ENCODE measurements around the gene RBFOX2.
"Not testable (repeated sequence)": the region's sequence is repeated elsewhere in the genome, so short reads cannot be mapped to it uniquely, and the experiment has no call there.

Gene RBFOX2

DNA sequence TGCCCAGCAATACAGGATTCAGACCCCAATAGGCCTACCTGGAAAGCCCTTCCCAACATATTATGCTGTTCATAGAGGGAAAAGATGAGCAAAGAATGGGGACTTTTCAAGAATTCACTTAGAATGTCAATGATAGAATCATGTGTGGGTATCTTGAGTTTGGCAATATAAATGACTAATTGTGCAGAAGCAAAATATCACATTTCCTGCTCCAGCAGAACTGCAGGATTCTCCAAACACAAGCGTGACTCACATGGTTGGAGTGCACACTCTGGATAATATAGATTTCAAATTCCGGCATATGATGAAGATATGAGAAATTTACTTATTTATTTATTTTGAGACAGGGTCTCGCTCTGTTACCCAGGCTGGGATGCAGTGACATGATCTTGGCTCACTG lies 323.5 kb downstream of the RBFOX2 start:
- Histone ChIP-seq H3K9me3 (ENCODE audit: low read length) (no peaks in the 10 kb centered on the region), H3K4me2 (ENCODE audit: low read length) (no peak overlapping the region), H3K9ac (ENCODE audit: low read length) (no peak overlapping the region), H3K9me2 (ENCODE audit: low read depth, low read length) (no peaks in the 10 kb centered on the region), H3K36me3 (ENCODE audit: insufficient read depth, low read length) (no peaks in the 10 kb centered on the region), H3K79me2 (ENCODE audit: insufficient read depth, low read length) (no peaks in the 10 kb centered on the region), H3K27ac (ENCODE audit: low read depth, low read length, poor library complexity, severe bottlenecking) (no peak overlapping the region), H2AFZ (ENCODE audit: low read length) (no peak overlapping the region), H3K4me1 (ENCODE audit: insufficient read depth, low read length, severe bottlenecking) (no peaks in the 10 kb centered on the region), H3K27me3 (ENCODE audit: insufficient read depth, low read length) (no peaks in the 10 kb centered on the region), H4K20me1 (ENCODE audit: insufficient read depth, low read length) (no peaks in the 10 kb centered on the region), H3K4me3 (ENCODE audit: low read depth, low read length, poor library complexity, severe bottlenecking) (no peak overlapping the region), H3F3A (ENCODE audit: insufficient read depth, low read length) (no peaks in the 10 kb centered on the region)
- no peak for TF ChIP-seq EZH2 (IDR thresholded peaks at IDR 0.05; ENCODE audit: borderline replicate concordance, low read length)
- TF ChIP-seq, protein P1, sequence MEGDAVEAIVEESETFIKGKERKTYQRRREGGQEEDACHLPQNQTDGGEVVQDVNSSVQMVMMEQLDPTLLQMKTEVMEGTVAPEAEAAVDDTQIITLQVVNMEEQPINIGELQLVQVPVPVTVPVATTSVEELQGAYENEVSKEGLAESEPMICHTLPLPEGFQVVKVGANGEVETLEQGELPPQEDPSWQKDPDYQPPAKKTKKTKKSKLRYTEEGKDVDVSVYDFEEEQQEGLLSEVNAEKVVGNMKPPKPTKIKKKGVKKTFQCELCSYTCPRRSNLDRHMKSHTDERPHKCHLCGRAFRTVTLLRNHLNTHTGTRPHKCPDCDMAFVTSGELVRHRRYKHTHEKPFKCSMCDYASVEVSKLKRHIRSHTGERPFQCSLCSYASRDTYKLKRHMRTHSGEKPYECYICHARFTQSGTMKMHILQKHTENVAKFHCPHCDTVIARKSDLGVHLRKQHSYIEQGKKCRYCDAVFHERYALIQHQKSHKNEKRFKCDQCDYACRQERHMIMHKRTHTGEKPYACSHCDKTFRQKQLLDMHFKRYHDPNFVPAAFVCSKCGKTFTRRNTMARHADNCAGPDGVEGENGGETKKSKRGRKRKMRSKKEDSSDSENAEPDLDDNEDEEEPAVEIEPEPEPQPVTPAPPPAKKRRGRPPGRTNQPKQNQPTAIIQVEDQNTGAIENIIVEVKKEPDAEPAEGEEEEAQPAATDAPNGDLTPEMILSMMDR (IDR thresholded peaks at IDR 0.05; ENCODE audit: low read length) = no peak

DNA sequence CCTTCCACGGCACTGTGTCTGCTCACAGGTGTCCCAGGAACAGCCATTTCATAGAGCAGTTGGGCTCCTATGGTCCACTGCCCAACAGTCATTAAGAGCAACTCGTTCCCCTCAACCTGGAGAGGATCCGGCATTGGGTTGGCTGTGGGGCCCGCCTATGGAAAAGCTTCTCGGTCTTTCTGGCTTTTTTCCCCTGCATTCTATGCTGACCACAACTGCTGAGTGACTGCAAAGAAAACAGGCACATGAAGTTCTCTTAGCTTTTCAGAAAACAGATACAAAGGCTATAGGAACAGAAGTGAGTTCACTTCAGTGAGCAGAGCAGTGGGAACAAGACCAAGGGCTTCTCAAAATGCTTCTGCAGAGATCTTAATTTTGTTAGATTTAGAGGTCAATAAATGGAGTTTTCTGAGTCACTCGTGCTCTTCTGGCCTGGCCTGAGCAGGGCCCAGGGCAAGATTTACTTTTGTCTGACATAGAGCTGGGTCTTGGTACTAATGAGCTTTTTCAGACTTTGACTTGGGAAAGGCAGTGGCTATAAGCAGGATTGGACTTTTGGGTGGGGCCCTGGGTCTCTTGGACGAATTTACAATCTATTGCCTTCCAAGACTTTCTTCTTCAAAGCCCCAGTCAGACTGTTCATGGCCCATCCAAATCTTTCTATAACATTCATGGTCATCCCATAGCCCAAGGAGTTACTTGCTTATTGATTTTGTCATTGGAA lies 324.6 kb downstream of the RBFOX2 start:
- TF ChIP-seq, protein P1 (IDR thresholded peaks at IDR 0.05; ENCODE audit: low read length) = no peak
- no peak for TF ChIP-seq EZH2 (IDR thresholded peaks at IDR 0.05; ENCODE audit: borderline replicate concordance, low read length)
- H3F3A ChIP-seq (ENCODE audit: insufficient read depth, low read length) = no peaks in the 10 kb centered on the region

DNA sequence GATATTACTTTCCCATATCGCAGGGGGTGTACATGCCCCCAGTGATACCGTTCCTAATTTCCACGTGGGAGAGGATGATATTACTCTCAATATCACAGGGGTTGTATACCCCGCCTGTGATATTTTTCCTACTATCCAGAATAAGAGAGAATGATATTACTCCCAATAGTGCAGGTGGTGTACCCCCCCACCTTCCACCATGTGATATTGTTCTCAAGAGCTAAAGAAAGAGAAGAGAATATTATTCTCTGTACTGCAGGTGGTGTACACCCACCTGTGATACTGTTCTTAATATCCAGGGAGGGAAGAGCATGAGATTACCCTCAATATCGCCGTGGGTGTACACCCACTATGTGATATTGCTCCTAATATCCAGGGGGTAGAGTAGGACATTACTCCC lies 328.8 kb downstream of the RBFOX2 start:
- H3K27ac ChIP-seq (ENCODE audit: low read depth, low read length, poor library complexity, severe bottlenecking); H3K36me3 ChIP-seq (ENCODE audit: insufficient read depth, low read length); H3K4me2 ChIP-seq (ENCODE audit: low read length); H3K9me2 ChIP-seq (ENCODE audit: low read depth, low read length); H3K4me3 ChIP-seq (ENCODE audit: low read depth, low read length, poor library complexity, severe bottlenecking); H3K27me3 ChIP-seq (ENCODE audit: insufficient read depth, low read length); H3K9me3 ChIP-seq (ENCODE audit: low read length); H2AFZ ChIP-seq (ENCODE audit: low read length); H3K9ac ChIP-seq (ENCODE audit: low read length); H4K20me1 ChIP-seq (ENCODE audit: insufficient read depth, low read length); H3F3A ChIP-seq (ENCODE audit: insufficient read depth, low read length); H3K79me2 ChIP-seq (ENCODE audit: insufficient read depth, low read length); H3K4me1 ChIP-seq (ENCODE audit: insufficient read depth, low read length, severe bottlenecking): not testable (repeated sequence)

More for the DNA sequence above, 324.6 kb downstream of the RBFOX2 start:
- Histone ChIP-seq H3K79me2 (ENCODE audit: insufficient read depth, low read length) (no peaks in the 10 kb centered on the region), H3K9me3 (ENCODE audit: low read length) (no peaks in the 10 kb centered on the region), H3K9ac (ENCODE audit: low read length) (no peak overlapping the region), H3K27ac (ENCODE audit: low read depth, low read length, poor library complexity, severe bottlenecking) (no peak overlapping the region), H3K9me2 (ENCODE audit: low read depth, low read length) (no peaks in the 10 kb centered on the region), H3K27me3 (ENCODE audit: insufficient read depth, low read length) (no peaks in the 10 kb centered on the region), H3K4me1 (ENCODE audit: insufficient read depth, low read length, severe bottlenecking) (no peaks in the 10 kb centered on the region), H3K4me2 (ENCODE audit: low read length) (no peak overlapping the region), H2AFZ (ENCODE audit: low read length) (no peak overlapping the region), H4K20me1 (ENCODE audit: insufficient read depth, low read length) (no peaks in the 10 kb centered on the region), H3K36me3 (ENCODE audit: insufficient read depth, low read length) (no peaks in the 10 kb centered on the region), H3K4me3 (ENCODE audit: low read depth, low read length, poor library complexity, severe bottlenecking) (no peak overlapping the region)

- TF ChIP-seq, protein P1 (IDR thresholded peaks at IDR 0.05; ENCODE audit: low read length) = no peak
- TF ChIP-seq EZH2 (IDR thresholded peaks at IDR 0.05; ENCODE audit: borderline replicate concordance, low read length) = no peak
- Histone ChIP-seq H3K79me2 (ENCODE audit: insufficient read depth, low read length) (no peaks in the 10 kb centered on the region), H3K9me3 (ENCODE audit: low read length) (no peaks in the 10 kb centered on the region), H3K4me2 (ENCODE audit: low read length) (no peak overlapping the region), H3K9me2 (ENCODE audit: low read depth, low read length) (no peaks in the 10 kb centered on the region), H4K20me1 (ENCODE audit: insufficient read depth, low read length) (no peaks in the 10 kb centered on the region), H3K36me3 (ENCODE audit: insufficient read depth, low read length) (no peaks in the 10 kb centered on the region), H2AFZ (ENCODE audit: low read length) (no peak overlapping the region), H3K4me3 (ENCODE audit: low read depth, low read length, poor library complexity, severe bottlenecking) (no peak overlapping the region), H3K27me3 (ENCODE audit: insufficient read depth, low read length) (no peaks in the 10 kb centered on the region), H3K4me1 (ENCODE audit: insufficient read depth, low read length, severe bottlenecking) (no peaks in the 10 kb centered on the region), H3K9ac (ENCODE audit: low read length) (no peak overlapping the region), H3F3A (ENCODE audit: insufficient read depth, low read length) (no peaks in the 10 kb centered on the region), H3K27ac (ENCODE audit: low read depth, low read length, poor library complexity, severe bottlenecking) (no peak overlapping the region)
These were observed 331.5 kb downstream of the RBFOX2 start for GRCh38 chr22:35697142-35697541.

Data from OCI-LY1 (cell line).